Measurements from ENCODE around the gene ZNF629. TPM values are rescaled to one million over a fixed set of nuclear protein-coding genes. Genes with fewer than 3 reads are reported as not detected.

ZNF629 gene
- total and polyA plus RNA-seq, 2 of the 4 experiments (the other 2 are of a cell fraction): 7.3 to 9.1 TPM

- CTCF ChIA-PET: no interaction called here
- POLR2A ChIA-PET (ENCODE audit: unreplicated experiment): no interaction called here
- in situ Hi-C loops (cut with MboI; ENCODE audit: low sequenced_read_pairs): no loop called here
- dilution Hi-C loops (cut with HindIII; ENCODE audit: low sequenced_read_pairs, unreplicated experiment): no loop called here
- H2AK5ac ChIP-seq (ENCODE audit: low read depth, low read length): no peak overlapping the region
- H4K20me1 ChIP-seq (ENCODE audit: insufficient read depth, low read length): no peaks in the 10 kb centered on the region
- no peak overlapping the region for H3K18ac ChIP-seq (ENCODE audit: low read depth, low read length)
- H3K9ac ChIP-seq (ENCODE audit: low read depth, low read length): no peak overlapping the region
- no peak overlapping the region for H2AK9ac ChIP-seq (replicated peaks; ENCODE audit: low read depth, low read length, poor library complexity)
- no peak overlapping the region for H2BK15ac ChIP-seq (ENCODE audit: low read depth, low read length)
- no TSS peak for BruUV-seq (replicated peaks)
- H2BK120ac ChIP-seq (ENCODE audit: low read depth, low read length): no peak overlapping the region
- H3K79me1 ChIP-seq (ENCODE audit: low read depth in 1 of 2, low read length in 2 of 2): no peaks in the 10 kb centered on the region
- intact Hi-C loops (cut with micrococcal nuclease): no loop called here
- no peak for ATAC-seq (ENCODE audit: low read depth)
- no peak overlapping the region for H4K8ac ChIP-seq (ENCODE audit: low read depth in 2 of 2, low read length in 2 of 2)
- H3K4me2 ChIP-seq (ENCODE audit: low read depth, low read length): no peak overlapping the region
- no peak overlapping the region for H4K91ac ChIP-seq (ENCODE audit: insufficient read depth, low read depth, low read length)
- H3K27me3 ChIP-seq (ENCODE audit: control insufficient read depth, insufficient read depth, low read length): no peaks in the 10 kb centered on the region
- no peak for DNase-seq
- TF ChIP-seq SMC3 (IDR thresholded peaks at IDR 0.05; ENCODE audit: low read depth, low read length): no peak
- TF ChIP-seq, protein P1, sequence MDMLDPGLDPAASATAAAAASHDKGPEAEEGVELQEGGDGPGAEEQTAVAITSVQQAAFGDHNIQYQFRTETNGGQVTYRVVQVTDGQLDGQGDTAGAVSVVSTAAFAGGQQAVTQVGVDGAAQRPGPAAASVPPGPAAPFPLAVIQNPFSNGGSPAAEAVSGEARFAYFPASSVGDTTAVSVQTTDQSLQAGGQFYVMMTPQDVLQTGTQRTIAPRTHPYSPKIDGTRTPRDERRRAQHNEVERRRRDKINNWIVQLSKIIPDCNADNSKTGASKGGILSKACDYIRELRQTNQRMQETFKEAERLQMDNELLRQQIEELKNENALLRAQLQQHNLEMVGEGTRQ (IDR thresholded peaks at IDR 0.05; ENCODE audit: low read depth, low read length): no peak
- no peak for TF ChIP-seq RAD21 (IDR thresholded peaks at IDR 0.05; ENCODE audit: low read length)
- TF ChIP-seq RCOR1 (IDR thresholded peaks at IDR 0.05; ENCODE audit: insufficient replicate concordance, low read length): no peak
- no peak for TF ChIP-seq NFE2L2 (IDR thresholded peaks at IDR 0.05; ENCODE audit: low read depth, low read length)
- TF ChIP-seq FOS (IDR thresholded peaks at IDR 0.05; ENCODE audit: low read depth, low read length): no peak
- TF ChIP-seq, protein P2, sequence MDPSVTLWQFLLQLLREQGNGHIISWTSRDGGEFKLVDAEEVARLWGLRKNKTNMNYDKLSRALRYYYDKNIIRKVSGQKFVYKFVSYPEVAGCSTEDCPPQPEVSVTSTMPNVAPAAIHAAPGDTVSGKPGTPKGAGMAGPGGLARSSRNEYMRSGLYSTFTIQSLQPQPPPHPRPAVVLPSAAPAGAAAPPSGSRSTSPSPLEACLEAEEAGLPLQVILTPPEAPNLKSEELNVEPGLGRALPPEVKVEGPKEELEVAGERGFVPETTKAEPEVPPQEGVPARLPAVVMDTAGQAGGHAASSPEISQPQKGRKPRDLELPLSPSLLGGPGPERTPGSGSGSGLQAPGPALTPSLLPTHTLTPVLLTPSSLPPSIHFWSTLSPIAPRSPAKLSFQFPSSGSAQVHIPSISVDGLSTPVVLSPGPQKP (IDR thresholded peaks at IDR 0.05; ENCODE audit: borderline replicate concordance, low read depth, low read length): no peak
- no peak for TF ChIP-seq CEBPB (IDR thresholded peaks at IDR 0.05; ENCODE audit: low read depth, low read length)
- TF ChIP-seq RFX5 (IDR thresholded peaks at IDR 0.05; ENCODE audit: low read depth, low read length): no peak
- TF ChIP-seq CHD1 (IDR thresholded peaks at IDR 0.05; ENCODE audit: low read depth, low read length): no peak
- TF ChIP-seq POLR2A (IDR thresholded peaks at IDR 0.05; ENCODE audit: low read depth, low read length): no peak
- H3K4ac ChIP-seq (ENCODE audit: low read depth, low read length): no peak overlapping the region
- H3K9me3 ChIP-seq (ENCODE audit: control insufficient read depth, insufficient read depth, low read length): no peaks in the 10 kb centered on the region
- H3K56ac ChIP-seq (ENCODE audit: extremely low read depth, insufficient read depth, low read length): no peak overlapping the region
- H2BK5ac ChIP-seq (ENCODE audit: low read depth, low read length, poor library complexity, severe bottlenecking): no peak overlapping the region
- H3K23ac ChIP-seq (ENCODE audit: low read depth, low read length): no peak overlapping the region
- H3K27ac ChIP-seq (ENCODE audit: insufficient read depth, low read length): no peak overlapping the region
- no peak overlapping the region for H2BK20ac ChIP-seq (ENCODE audit: low read depth, low read length)
- H3K4me1 ChIP-seq (ENCODE audit: control insufficient read depth, insufficient read depth, low read length): no peaks in the 10 kb centered on the region
- H3K36me3 ChIP-seq (ENCODE audit: control insufficient read depth, insufficient read depth, low read length): peaks cover 1% of the 10 kb centered on the region; the same call in 1 of the 2 replicates
- H3K4me3 ChIP-seq (ENCODE audit: insufficient read depth, low read depth, low read length): no peak overlapping the region
- H3K9me1 ChIP-seq (ENCODE audit: insufficient read depth, low read length): no peaks in the 10 kb centered on the region
- no peak overlapping the region for H3K14ac ChIP-seq (replicated peaks; ENCODE audit: low read depth, low read length)
- H2AFZ ChIP-seq (replicated peaks; ENCODE audit: low read length, poor library complexity): no peak overlapping the region
- WGBS, 2 experiments (ENCODE audit: extremely low coverage in 2 of 2, insufficient read length in 1 of 2): 94% methylated on average over 39 of the region's 44 CpGs; no CpG with 5 or more reads in 1 of the 2 experiments
- no peak overlapping the region for H4K5ac ChIP-seq (ENCODE audit: low read depth, low read length)
These were observed 47.2 kb upstream of the ZNF629 start for GRCh38 chr16:30834130-30834740.

Data from IMR-90 (cell line).